ENCODE results near the gene FRG2B.
"Not testable (repeated sequence)": the region's sequence is repeated elsewhere in the genome, so short reads cannot be mapped to it uniquely, and the experiment has no call there.

Gene FRG2B

GRCh38 chr10:133626695-133627094 lies at the start of gene FRG2B:
Gene FRG2B, minus strand, starts transcription at chr10:133626795. Its CDS starts 53 bp downstream, at chr10:133626742.
- DNase-seq (ENCODE audit: low read depth in 2 of 2) = not testable (repeated sequence)

GRCh38 chr10:133667446-133667845 lies 40.9 kb upstream of the FRG2B start:
- DNase-seq (ENCODE audit: low read depth in 2 of 2) = not testable (repeated sequence)

GRCh38 chr10:133663544-133664160 lies 37.1 kb upstream of the FRG2B start:
- DNase-seq (ENCODE audit: low read depth in 2 of 2) = not testable (repeated sequence)

- not testable (repeated sequence) for DNase-seq (ENCODE audit: low read depth in 2 of 2)
Observed at GRCh38 chr10:133661122-133661521, 34.5 kb upstream of the FRG2B start.

GRCh38 chr10:133660516-133660915 lies 33.9 kb upstream of the FRG2B start:
- not testable (repeated sequence) for DNase-seq (ENCODE audit: low read depth in 2 of 2)

- not testable (repeated sequence) for DNase-seq (ENCODE audit: low read depth in 2 of 2)
Observed at GRCh38 chr10:133657276-133657675, 30.7 kb upstream of the FRG2B start.

GRCh38 chr10:133648872-133649455 lies 22.4 kb upstream of the FRG2B start:
- DNase-seq (ENCODE audit: low read depth in 2 of 2) = not testable (repeated sequence)

- not testable (repeated sequence) for DNase-seq (ENCODE audit: low read depth in 2 of 2)
Observed at GRCh38 chr10:133647075-133647748, 20.6 kb upstream of the FRG2B start.

- DNase-seq (ENCODE audit: low read depth in 2 of 2) = not testable (repeated sequence)
Observed at GRCh38 chr10:133637846-133638235, 11.2 kb upstream of the FRG2B start.

GRCh38 chr10:133637202-133637845 lies 10.7 kb upstream of the FRG2B start:
- peak in 1 of 2 donors; percentile 3 for DNase-seq (ENCODE audit: low read depth in 2 of 2)

GRCh38 chr10:133630723-133631249 lies 4.2 kb upstream of the FRG2B start:
- DNase-seq (ENCODE audit: low read depth in 2 of 2) = not testable (repeated sequence)

- not testable (repeated sequence) for DNase-seq (ENCODE audit: low read depth in 2 of 2)
Observed at GRCh38 chr10:133622544-133622943, 4.1 kb downstream of the FRG2B start.

- DNase-seq (ENCODE audit: low read depth in 2 of 2) = no peak
Observed at GRCh38 chr10:133618851-133619250, 7.7 kb downstream of the FRG2B start.

- DNase-seq (ENCODE audit: low read depth in 2 of 2) = no peak
Observed at GRCh38 chr10:133617196-133617595, 9.4 kb downstream of the FRG2B start.

GRCh38 chr10:133616371-133617130 lies 10.0 kb downstream of the FRG2B start:
- DNase-seq (ENCODE audit: low read depth in 2 of 2) = no peak

GRCh38 chr10:133614830-133615580 lies 11.6 kb downstream of the FRG2B start:
- no peak for DNase-seq (ENCODE audit: low read depth in 2 of 2)

- no peak for DNase-seq (ENCODE audit: low read depth in 2 of 2)
Observed at GRCh38 chr10:133613699-133614098, 12.9 kb downstream of the FRG2B start.

GRCh38 chr10:133611079-133611478 lies 15.5 kb downstream of the FRG2B start:
- no peak for DNase-seq (ENCODE audit: low read depth in 2 of 2)

GRCh38 chr10:133608855-133609254 lies 17.7 kb downstream of the FRG2B start:
- no peak for DNase-seq (ENCODE audit: low read depth in 2 of 2)

- not testable (repeated sequence) for DNase-seq (ENCODE audit: low read depth in 2 of 2)
Observed at GRCh38 chr10:133603434-133603833, 23.2 kb downstream of the FRG2B start.

GRCh38 chr10:133600657-133601056 lies 25.9 kb downstream of the FRG2B start:
- DNase-seq (ENCODE audit: low read depth in 2 of 2) = no peak
